Smooth muscle cell (in vitro differentiated cells): Measurements from ENCODE around the gene RNF144B. TPM values are rescaled to one million over a fixed set of nuclear protein-coding genes. Genes with fewer than 3 reads are reported as not detected.

ENCODE experiments used
- DNase-seq: peaks from one replicate; lab custom pipeline; 2025; ENCODE audit not compliant: unreplicated experiment; lab: John Stamatoyannopoulos, UW
- H2AFZ ChIP-seq: fragments of 200-600 bp; sonication (generic); 2 replicates; pipeline ENCODE4 v1.6.0; 2016; ENCODE audit warnings: antibody characterized with exemption, low read depth, mild to moderate bottlenecking
- H3F3A ChIP-seq: fragments of 200-600 bp; sonication (generic); 2 replicates; pipeline ENCODE4 v1.6.0; 2017; ENCODE audit warnings: antibody characterized with exemption, low read depth
- H3K27ac ChIP-seq: fragments of 200-600 bp; sonication (generic); 2 replicates; pipeline ENCODE4 v1.5.1; 2016; ENCODE audit warnings: low read depth, mild to moderate bottlenecking
- H3K27me3 ChIP-seq: fragments of 200-600 bp; sonication (generic); 2 replicates; pipeline ENCODE4 v1.6.1; 2016; ENCODE audit warnings: low read depth, mild to moderate bottlenecking
- H3K36me3 ChIP-seq: fragments of 200-600 bp; sonication (generic); 2 replicates; pipeline ENCODE4 v1.5.1; 2016; ENCODE audit warnings: low read depth
- H3K4me1 ChIP-seq: fragments of 200-600 bp; sonication (generic); 2 replicates; pipeline ENCODE4 v1.5.1; 2016; ENCODE audit warnings: low read depth
- H3K4me2 ChIP-seq: fragments of 200-600 bp; sonication (generic); 2 replicates; pipeline ENCODE4 v1.6.0; 2016; ENCODE audit warnings: mild to moderate bottlenecking
- H3K4me3 ChIP-seq: fragments of 200-600 bp; sonication (generic); 2 replicates; pipeline ENCODE4 v1.5.1; 2016; ENCODE audit warnings: mild to moderate bottlenecking
- H3K79me2 ChIP-seq: fragments of 200-600 bp; sonication (generic); 2 replicates; pipeline ENCODE4 v1.6.0; 2016; ENCODE audit warnings: low read depth, mild to moderate bottlenecking
- H3K9ac ChIP-seq: fragments of 200-600 bp; sonication (generic); 2 replicates; pipeline ENCODE4 v1.6.0; 2016; ENCODE audit warnings: low read depth
- H3K9me3 ChIP-seq: fragments of 200-600 bp; sonication (generic); replicated peaks from 2 replicates; pipeline ENCODE4 v1.5.1; 2016; ENCODE audit warnings: low read depth
- H4K20me1 ChIP-seq: fragments of 200-600 bp; sonication (generic); 2 replicates; pipeline ENCODE4 v1.6.0; 2016; ENCODE audit warnings: low read depth
- CTCF ChIP-seq: fragments of 200-600 bp; sonication (generic); IDR thresholded peaks from 2 replicates; pipeline ENCODE4 v1.5.1; 2017; ENCODE audit warnings: borderline replicate concordance, mild to moderate bottlenecking, antibody characterized with exemption; ENCODE audit not compliant: insufficient read depth, poor library complexity, severe bottlenecking
- WGBS: methylation state at CpG from one replicate; pipeline ENCODE4 v1.1.7; 2016; ENCODE audit warnings: low lambda C conversion rate; 5-methylcytosine and 5-hydroxymethylcytosine counted together
- polyA plus RNA-seq: library from polyadenylated mRNA; unstranded; fragments of >200 nt; fragmentation: Nextera tagmentation; extraction: Ambion mirVana; gene quantifications from 2 replicates; pipeline ENCODE4 v1.2.1, GENCODE V29; 2016
- total RNA-seq: library from RNA; depleted of rRNA; stranded (reverse); fragments of >200 nt; gene quantifications from 2 replicates; pipeline ENCODE4 v1.2.3, GENCODE V29; 2014

Gene RNF144B
- total and polyA plus RNA-seq, 2 experiments from 2014 or later, result 3.4 to 10.9 TPM

DNA sequence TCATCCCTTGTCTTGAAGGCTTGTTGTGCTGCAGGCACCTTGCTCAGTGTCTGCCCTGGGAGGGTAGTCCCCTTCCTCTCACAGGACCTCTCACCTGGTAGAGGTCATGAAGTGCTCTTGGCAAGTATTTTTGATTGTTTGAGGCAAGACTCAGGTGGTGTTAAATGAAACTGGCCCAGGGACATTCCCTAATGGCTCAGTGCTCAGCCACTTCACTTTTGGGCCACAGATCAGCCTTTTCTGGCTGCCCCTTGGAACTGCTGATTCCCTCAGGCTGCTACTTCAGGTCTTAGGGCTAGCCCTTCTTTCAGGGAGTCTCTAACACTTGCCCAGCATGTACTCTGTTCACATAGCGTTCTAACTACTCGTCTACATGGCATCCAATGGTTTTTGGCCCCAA lies 111.3 kb downstream of the RNF144B start:
- Histone ChIP-seq H3K27ac (no peak overlapping the region), H3K79me2 (no peaks in the 10 kb centered on the region), H3K9ac (no peak overlapping the region), H3K4me1 (no peaks in the 10 kb centered on the region), H3K4me3 (no peak overlapping the region), H3K36me3 (no peaks in the 10 kb centered on the region), H3K27me3 (no peaks in the 10 kb centered on the region), H2AFZ (no peak overlapping the region), H4K20me1 (no peaks in the 10 kb centered on the region), H3K9me3 (no peaks in the 10 kb centered on the region), H3K4me2 (no peak overlapping the region), H3F3A (no peaks in the 10 kb centered on the region)
- no peak for TF ChIP-seq CTCF
- no peak for DNase-seq
- 93% methylated on average over 2 of the region's 2 CpGs for WGBS

DNA sequence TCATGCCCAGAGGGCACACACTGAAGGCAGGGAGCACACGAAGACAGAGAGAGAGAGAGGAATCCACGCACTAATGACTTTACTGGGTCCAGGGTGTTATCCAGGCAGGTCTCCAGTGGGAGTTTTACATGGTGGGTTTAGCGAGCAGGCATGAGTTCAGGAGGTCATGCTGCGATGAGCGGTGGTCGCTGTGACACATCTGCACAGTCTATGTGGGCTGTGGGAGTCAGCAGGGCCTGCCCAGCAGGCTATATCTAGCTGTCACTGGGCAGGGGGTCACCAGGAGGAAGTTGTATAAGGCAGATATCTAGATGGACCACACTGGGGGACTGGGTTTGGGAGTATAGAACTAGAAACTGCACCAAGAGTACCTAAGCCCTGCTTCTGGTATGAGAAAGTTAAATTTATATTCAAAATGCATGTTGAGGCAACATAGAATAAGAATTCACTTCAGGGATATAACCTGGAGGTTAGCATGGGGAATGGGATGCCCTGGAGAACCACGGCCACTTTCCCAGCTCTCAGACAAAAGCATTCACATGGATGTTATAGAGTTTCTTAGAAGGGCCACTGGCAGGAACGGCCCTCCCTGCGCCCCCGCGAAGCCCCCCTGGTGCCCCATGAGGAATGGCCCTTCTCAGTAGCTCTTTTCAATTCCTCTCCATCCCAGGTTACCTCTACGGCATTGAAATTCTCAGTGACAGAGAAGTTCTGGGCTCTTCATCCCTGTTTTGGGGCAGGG lies 113.9 kb downstream of the RNF144B start:
- Histone ChIP-seq H3K4me3 (no peak overlapping the region), H3K36me3 (no peaks in the 10 kb centered on the region), H2AFZ (peak overlapping the region; percentile 77), H3K4me2 (peak overlapping the region; percentile 19), H3K27ac (peak overlapping the region; percentile 51), H3K4me1 (peaks cover 2% of the 10 kb centered on the region), H3F3A (peaks cover 5% of the 10 kb centered on the region), H3K9me3 (no peaks in the 10 kb centered on the region), H3K79me2 (no peaks in the 10 kb centered on the region), H4K20me1 (no peaks in the 10 kb centered on the region), H3K9ac (peak overlapping the region; percentile 19), H3K27me3 (no peaks in the 10 kb centered on the region)
- TF ChIP-seq CTCF, result no peak
- DNase-seq, result no peak
- WGBS, result 93% methylated on average over 12 of the region's 12 CpGs

- H3K27ac ChIP-seq, result peak overlapping the region; percentile 51
- no peaks in the 10 kb centered on the region for H3K79me2 ChIP-seq
- H3K9ac ChIP-seq, result peak overlapping the region; percentile 19
- DNase-seq, result no peak
- H3K36me3 ChIP-seq, result no peaks in the 10 kb centered on the region
- no peaks in the 10 kb centered on the region for H3K9me3 ChIP-seq
- H3K4me1 ChIP-seq, result peaks cover 8% of the 10 kb centered on the region
- peak overlapping the region; percentile 19 for H3K4me2 ChIP-seq
- 37% methylated on average over 4 of the region's 4 CpGs for WGBS
- H2AFZ ChIP-seq, result peak overlapping the region; percentile 77
- H4K20me1 ChIP-seq, result no peaks in the 10 kb centered on the region
- H3F3A ChIP-seq, result peaks cover 5% of the 10 kb centered on the region
- H3K27me3 ChIP-seq, result no peaks in the 10 kb centered on the region
- no peak overlapping the region for H3K4me3 ChIP-seq
- TF ChIP-seq CTCF, result no peak
Measured at GRCh38 chr6:18501663-18502013, 114.5 kb downstream of the RNF144B start.

DNA sequence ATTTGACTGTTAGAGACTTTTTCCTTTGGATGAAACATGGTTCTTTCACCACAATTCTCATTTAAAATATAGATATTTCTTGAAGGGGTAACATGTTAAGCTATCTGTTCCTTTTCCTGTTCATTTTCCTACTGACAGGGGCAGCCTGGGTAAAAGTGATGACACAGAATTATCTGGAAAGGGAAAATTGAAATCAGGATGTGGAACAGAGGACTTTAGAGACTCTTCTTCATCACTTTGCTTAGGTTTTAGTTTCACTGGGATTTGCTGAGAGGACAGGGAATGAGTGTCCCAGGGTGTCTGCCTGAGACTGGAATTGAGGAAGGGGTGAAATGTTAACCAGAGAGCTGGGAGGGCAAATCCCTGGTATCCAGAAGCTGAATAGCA lies 116.0 kb downstream of the RNF144B start:
- no peak overlapping the region for H3K9ac ChIP-seq
- no peaks in the 10 kb centered on the region for H3K9me3 ChIP-seq
- H3F3A ChIP-seq, result peaks cover 5% of the 10 kb centered on the region
- H3K27me3 ChIP-seq, result no peaks in the 10 kb centered on the region
- no peaks in the 10 kb centered on the region for H3K79me2 ChIP-seq
- no peaks in the 10 kb centered on the region for H3K36me3 ChIP-seq
- no peak overlapping the region for H3K27ac ChIP-seq
- no peaks in the 10 kb centered on the region for H4K20me1 ChIP-seq
- DNase-seq, result no peak
- H2AFZ ChIP-seq, result peak overlapping the region; percentile 88
- peaks cover 8% of the 10 kb centered on the region for H3K4me1 ChIP-seq
- H3K4me2 ChIP-seq, result no peak overlapping the region
- TF ChIP-seq CTCF, result no peak
- H3K4me3 ChIP-seq, result no peak overlapping the region
